B cell (primary cell): ENCODE data around the gene SRGAP1. TPM values are rescaled to one million over a fixed set of nuclear protein-coding genes. Genes with fewer than 3 reads are reported as not detected.

Source experiments
- ATAC-seq: fragments of 200-7000 bp; cut with Tn5 transposase; one replicate; pipeline ENCODE4 v1.10.0; 2021; ENCODE audit warnings: low read depth, mild to moderate bottlenecking, moderate number of reproducible peaks, moderate library complexity
- CTCF ChIA-PET: fragments of 350-600 bp; sonication (Branson Sonifier 250); formaldehyde crosslinking; loops from one replicate; lab custom pipeline; 2021; ENCODE audit warnings: antibody characterized with exemption, inconsistent platforms; lab: Charles Lee
- POLR2A ChIA-PET: fragments of 350-600 bp; sonication (Branson Sonifier 250); formaldehyde crosslinking; loops from one replicate; lab custom pipeline; 2021; ENCODE audit warnings: antibody characterized with exemption; lab: Charles Lee
- DNase-seq: peaks from one replicate; pipeline ENCODE4 v3.0.0; 2013
- H2AFZ ChIP-seq: 2 replicates; pipeline ENCODE4 v1.6.1; 2012; ENCODE audit warnings: mild to moderate bottlenecking, low read depth, low read length; ENCODE audit not compliant: insufficient read depth, poor library complexity, severe bottlenecking
- H3K27ac ChIP-seq, 2 donors: 1 replicate in 1 of 2; 2 replicates in 1 of 2; pipeline ENCODE4 v1.5.1; 2012 to 2013; ENCODE audit warnings: low read length in 2 of 2, mild to moderate bottlenecking in 2 of 2, moderate library complexity in 1 of 2
- H3K27me3 ChIP-seq, 4 experiments: fragments of 200-600 bp in 1 of 4; sonication (generic) in 1 of 4; replicated peaks in 1 of 4; 1 replicate in 2 of 4; 2 replicates in 2 of 4; pipeline versions ENCODE4 v1.6.1 to v1.7.0; 2013 to 2016; ENCODE audit warnings: low read length in 3 of 4, mild to moderate bottlenecking in 2 of 4, mixed read lengths in 1 of 4, moderate library complexity in 1 of 4; ENCODE audit not compliant: insufficient read depth in 4 of 4, control insufficient read depth in 3 of 4; ENCODE audit errors: control extremely low read depth in 1 of 4
- H3K36me3 ChIP-seq, 2 experiments: replicated peaks in 1 of 2; 1 replicate in 1 of 2; 2 replicates in 1 of 2; pipeline versions ENCODE4 v1.6.1 to v1.7.1; 2013; ENCODE audit warnings: low read length in 1 of 2; ENCODE audit not compliant: insufficient read depth in 2 of 2, control insufficient read depth in 1 of 2; ENCODE audit errors: control extremely low read depth in 1 of 2, extremely low read depth in 1 of 2
- H3K4me1 ChIP-seq, 2 donors: fragments of 200-600 bp in 1 of 2; sonication (generic) in 1 of 2; 1 replicate in 1 of 2; 2 replicates in 1 of 2; pipeline versions ENCODE4 v1.5.1 to v1.6.1; 2013 to 2017; ENCODE audit warnings: low read length in 2 of 2; ENCODE audit not compliant: control insufficient read depth in 2 of 2, insufficient read depth in 2 of 2
- H3K4me2 ChIP-seq: replicated peaks from 2 replicates; pipeline ENCODE3; 2012; ENCODE audit warnings: mild to moderate bottlenecking, low read depth, low read length; ENCODE audit not compliant: poor library complexity, severe bottlenecking
- H3K4me3 ChIP-seq, 5 experiments: fragments of 200-600 bp in 1 of 5; sonication (generic) in 1 of 5; 1 replicate in 3 of 5; 2 replicates in 2 of 5; pipeline versions ENCODE4 v1.5.1 to v1.7.0; 2011 to 2016; ENCODE audit warnings: low read length in 4 of 5, mild to moderate bottlenecking in 4 of 5, low read depth in 2 of 5, control low read depth in 1 of 5, moderate library complexity in 1 of 5; ENCODE audit not compliant: insufficient read depth in 1 of 5; ENCODE audit errors: control extremely low read depth in 1 of 5, extremely low read depth in 1 of 5
- H3K79me2 ChIP-seq: fragments of 200-600 bp; sonication (generic); one replicate; pipeline ENCODE4 v1.6.0; 2016; ENCODE audit warnings: low read length; ENCODE audit not compliant: control insufficient read depth, insufficient read depth
- H3K9ac ChIP-seq: fragments of 200-600 bp; sonication (generic); 2 replicates; pipeline ENCODE4 v1.6.1; 2017; ENCODE audit warnings: mild to moderate bottlenecking, low read length, moderate library complexity
- H3K9me3 ChIP-seq, 3 donors: one replicate each; pipeline versions ENCODE4 v1.6.1 to v1.7.1; 2013; ENCODE audit warnings: low read length in 2 of 3; ENCODE audit not compliant: control insufficient read depth in 2 of 3, insufficient read depth in 1 of 3; ENCODE audit errors: control extremely low read depth in 1 of 3
- H4K20me1 ChIP-seq: 2 replicates; pipeline ENCODE4 v1.6.0; 2012; ENCODE audit warnings: mild to moderate bottlenecking, low read length; ENCODE audit not compliant: insufficient read depth, control insufficient read depth, poor library complexity, severe bottlenecking
- H3K27ac Mint-ChIP-seq: one replicate; pipeline ENCODE4 v1.8.0; 2021; ENCODE audit warnings: mixed read lengths
- H3K27me3 Mint-ChIP-seq: one replicate; pipeline ENCODE4 v1.8.0; 2021; ENCODE audit warnings: mixed read lengths
- H3K4me1 Mint-ChIP-seq: one replicate; pipeline ENCODE4 v1.8.0; 2021; ENCODE audit warnings: mixed read lengths
- H3K4me3 Mint-ChIP-seq: one replicate; pipeline ENCODE4 v1.8.0; 2021; ENCODE audit warnings: mixed read lengths
- H3K9me3 Mint-ChIP-seq: one replicate; pipeline ENCODE4 v1.8.0; 2022; ENCODE audit warnings: mixed read lengths; ENCODE audit not compliant: insufficient read depth
- EZH2 ChIP-seq: IDR thresholded peaks from 2 replicates; pipeline ENCODE4 v1.6.1; 2012; ENCODE audit warnings: borderline replicate concordance, low read depth, mild to moderate bottlenecking, moderate library complexity, low read length; ENCODE audit not compliant: insufficient read depth, poor library complexity, severe bottlenecking
- WGBS: methylation state at CpG from one replicate; pipeline ENCODE4 v1.1.5; 2013; ENCODE audit warnings: missing lambda C conversion rate; ENCODE audit not compliant: insufficient coverage; 5-methylcytosine and 5-hydroxymethylcytosine counted together
- intact Hi-C: fragments of 100-400 bp; cut with micrococcal nuclease; formaldehyde crosslinking; loops from one replicate; pipeline ENCODE4 v1.10.0; 2022
- polyA plus RNA-seq: library from polyadenylated mRNA; depleted of rRNA; stranded (reverse); fragments of >200 nt; gene quantifications from 2 replicates; pipeline ENCODE4 v1.2.3, GENCODE V29; 2012
- total RNA-seq, 2 donors: library from RNA; stranded (reverse); fragments of 120-200 nt in 1 of 2; gene quantifications; 1 replicate in 1 of 2; 2 replicates in 1 of 2; pipeline versions ENCODE4 v1.2.3 to v1.2.4, GENCODE V29; 2013 to 2022
- TF ChIP-seq, protein P1 (sequence below): fragments of 200-600 bp; IDR thresholded peaks from one replicate; pipeline ENCODE4 v1.8.0; 2022; ENCODE audit warnings: antibody characterized with exemption, mild to moderate bottlenecking

The SRGAP1 gene
- total and polyA plus RNA-seq, 2 donors (not counting 1 experiment from before 2014, with no cell fraction given) = under 0.01 to 0.22 TPM

- H4K20me1 ChIP-seq = no peaks in the 10 kb centered on the region
- intact Hi-C loops = no loop called here
- Mint-ChIP-seq H3K4me1 (no peaks in the 10 kb centered on the region), H3K9me3 (no peaks in the 10 kb centered on the region), H3K4me3 (no peak overlapping the region), H3K27me3 (peaks cover 10% of the 10 kb centered on the region), H3K27ac (no peak overlapping the region)
- TF ChIP-seq EZH2 = no peak
- TF ChIP-seq, protein P1, sequence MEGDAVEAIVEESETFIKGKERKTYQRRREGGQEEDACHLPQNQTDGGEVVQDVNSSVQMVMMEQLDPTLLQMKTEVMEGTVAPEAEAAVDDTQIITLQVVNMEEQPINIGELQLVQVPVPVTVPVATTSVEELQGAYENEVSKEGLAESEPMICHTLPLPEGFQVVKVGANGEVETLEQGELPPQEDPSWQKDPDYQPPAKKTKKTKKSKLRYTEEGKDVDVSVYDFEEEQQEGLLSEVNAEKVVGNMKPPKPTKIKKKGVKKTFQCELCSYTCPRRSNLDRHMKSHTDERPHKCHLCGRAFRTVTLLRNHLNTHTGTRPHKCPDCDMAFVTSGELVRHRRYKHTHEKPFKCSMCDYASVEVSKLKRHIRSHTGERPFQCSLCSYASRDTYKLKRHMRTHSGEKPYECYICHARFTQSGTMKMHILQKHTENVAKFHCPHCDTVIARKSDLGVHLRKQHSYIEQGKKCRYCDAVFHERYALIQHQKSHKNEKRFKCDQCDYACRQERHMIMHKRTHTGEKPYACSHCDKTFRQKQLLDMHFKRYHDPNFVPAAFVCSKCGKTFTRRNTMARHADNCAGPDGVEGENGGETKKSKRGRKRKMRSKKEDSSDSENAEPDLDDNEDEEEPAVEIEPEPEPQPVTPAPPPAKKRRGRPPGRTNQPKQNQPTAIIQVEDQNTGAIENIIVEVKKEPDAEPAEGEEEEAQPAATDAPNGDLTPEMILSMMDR = no peak
- no peak for DNase-seq
- peaks cover 0 to 1% (median 0%) of the 10 kb centered on the region in 3 donors for H3K9me3 ChIP-seq
- H3K79me2 ChIP-seq = no peaks in the 10 kb centered on the region
- no peak overlapping the region for H3K9ac ChIP-seq
- no CpG with 5 or more reads among the region's 1 CpG for WGBS
- H3K4me1 ChIP-seq = no peaks in the 10 kb centered on the region
- no peak overlapping the region for H3K4me3 ChIP-seq
- CTCF ChIA-PET = no interaction called here
- POLR2A ChIA-PET = no interaction called here
- no peak overlapping the region for H3K27ac ChIP-seq
- no peaks in the 10 kb centered on the region for H3K27me3 ChIP-seq
- no peak overlapping the region for H2AFZ ChIP-seq
- ATAC-seq = no peak
- H3K4me2 ChIP-seq = no peak overlapping the region
- no peaks in the 10 kb centered on the region for H3K36me3 ChIP-seq
Observed at GRCh38 chr12:63952995-63953394, 108.5 kb downstream of the SRGAP1 start.

DNA sequence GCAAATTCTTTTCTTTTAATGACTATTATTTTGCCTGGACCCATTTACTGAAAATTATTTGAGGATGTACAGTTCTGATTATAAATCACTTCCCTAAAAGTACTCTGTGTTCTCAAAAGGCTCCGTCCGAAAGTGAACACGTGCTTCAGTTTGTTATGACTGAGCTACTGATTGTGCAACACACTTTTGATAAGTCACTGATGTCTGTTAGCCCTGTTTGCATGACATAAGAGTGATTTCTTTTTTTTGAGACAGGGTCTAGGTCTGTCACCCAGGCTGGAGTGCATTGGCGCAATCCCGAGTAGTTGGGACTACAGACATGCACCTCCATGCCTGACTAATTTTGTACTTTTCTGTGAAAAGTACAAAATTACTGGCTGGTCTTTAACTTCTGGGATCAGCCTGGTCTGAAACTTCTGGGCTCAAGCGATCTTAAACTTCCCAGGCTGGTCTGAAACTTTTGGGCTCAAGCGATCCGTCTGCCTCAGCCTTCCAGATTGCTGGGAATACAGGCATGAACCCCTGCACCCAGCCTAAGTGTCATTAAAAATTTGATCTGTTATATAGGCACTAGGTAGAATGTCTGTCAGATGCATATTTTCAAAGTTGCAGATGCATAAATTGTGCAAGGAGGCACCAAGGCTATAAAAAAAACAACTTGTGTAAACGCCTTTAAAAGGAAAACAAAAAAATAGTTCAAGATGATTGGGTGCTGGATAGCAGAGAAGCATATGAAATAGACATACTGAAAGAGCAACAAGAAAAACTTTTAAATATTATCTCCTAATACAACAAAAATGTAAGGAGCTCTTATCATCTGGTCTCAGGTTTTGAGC lies 111.5 kb downstream of the SRGAP1 start:
- no peak for DNase-seq
- ChIA-PET POLR2A (interaction anchor here (0.7 kb wide), 1 partner anchor 103 kb away, joined by 4 read pairs; no protein-coding TSS in a partner anchor), CTCF (no interaction called here)
- WGBS = 65% methylated on average over 8 of the region's 9 CpGs
- Histone ChIP-seq H3K4me3 (no peak overlapping the region), H2AFZ (no peak overlapping the region), H3K27me3 (peaks cover 0 to 8% (median 0%) of the 10 kb centered on the region in 4 experiments), H4K20me1 (no peaks in the 10 kb centered on the region), H3K36me3 (no peaks in the 10 kb centered on the region), H3K4me2 (no peak overlapping the region), H3K9ac (no peak overlapping the region), H3K79me2 (no peaks in the 10 kb centered on the region), H3K9me3 (no peaks in the 10 kb centered on the region), H3K4me1 (no peaks in the 10 kb centered on the region), H3K27ac (no peak overlapping the region)
- intact Hi-C loops = no loop called here
- ATAC-seq = no peak
- peaks cover 17% of the 10 kb centered on the region for H3K27me3 Mint-ChIP-seq
- TF ChIP-seq, protein P1 = no peak
- no peak for TF ChIP-seq EZH2
- H3K27ac Mint-ChIP-seq = no peak overlapping the region
- H3K9me3 Mint-ChIP-seq = no peaks in the 10 kb centered on the region
- H3K4me1 Mint-ChIP-seq = no peaks in the 10 kb centered on the region
- H3K4me3 Mint-ChIP-seq = no peak overlapping the region
